ENCODE results near the gene LSS. TPM values are rescaled to one million over a fixed set of nuclear protein-coding genes. Genes with fewer than 3 reads are reported as not detected.

LSS gene
- total and polyA plus RNA-seq, 10 of the 15 experiments (the other 5 are each of a cell fraction or from before 2014, with no cell fraction given): 2.9 to 82.4 (median 27.5) TPM

GRCh38 chr21:46221664-46222435, 6.7 kb downstream of the LSS start:
- DNase-seq (ENCODE audit: low read depth, low spot score) (no peak), FAIRE-seq (no peak), ATAC-seq (no peak)
- H3K4me2 ChIP-seq (ENCODE audit: control insufficient read depth, insufficient read depth): no peak overlapping the region
- H4K20me1 ChIP-seq (ENCODE audit: control insufficient read depth, insufficient read depth): no peaks in the 10 kb centered on the region
- intact Hi-C loops (cut with micrococcal nuclease; ENCODE audit: unreplicated experiment) (no loop called here), in situ Hi-C loops (cut with MboI) (no loop called here)
- POLR2A ChIA-PET: no interaction called here
- H3K4me3 ChIP-seq: no peak overlapping the region
- WGBS (ENCODE audit: insufficient coverage, insufficient replicate concordance, low lambda C conversion rate, missing lambda C conversion rate): 78% methylated on average over 15 of the region's 16 CpGs
- RAD21 ChIA-PET (ENCODE audit: unreplicated experiment): no interaction called here
- CTCF ChIA-PET: no interaction called here
- no peaks in the 10 kb centered on the region for H3K9me3 ChIP-seq (replicated peaks; ENCODE audit: control insufficient read depth, insufficient read depth, low read length)
- peaks cover 19% of the 10 kb centered on the region for H3K79me2 ChIP-seq (ENCODE audit: control insufficient read depth, insufficient read depth, low read length)
- no peak for TF ChIP-seq JUNB (IDR thresholded peaks at IDR 0.05)
- TF ChIP-seq SIN3A (IDR thresholded peaks at IDR 0.05; ENCODE audit: low read depth, low read length): no peak
- no peak for TF ChIP-seq USF1 (IDR thresholded peaks at IDR 0.05; ENCODE audit: borderline replicate concordance, extremely low read length, insufficient read depth, low read depth, low read length)
- TF ChIP-seq YY1 (IDR thresholded peaks at IDR 0.05; ENCODE audit: low read depth, low read length): no peak
- TF ChIP-seq EGR1 (IDR thresholded peaks at IDR 0.05; ENCODE audit: borderline replicate concordance in 1 of 2, low read depth in 2 of 2, low read length in 2 of 2): no peak
- TF ChIP-seq CEBPZ (IDR thresholded peaks at IDR 0.05; ENCODE audit: low read depth, low read length): no peak
- TF ChIP-seq RBBP5 (conservative IDR thresholded peaks at IDR 0.05): no peak
- TF ChIP-seq IRF5 (IDR thresholded peaks at IDR 0.05; ENCODE audit: borderline replicate concordance): no peak
- no peak for TF ChIP-seq BCL11A (IDR thresholded peaks at IDR 0.05; ENCODE audit: low read depth, low read length)
- TF ChIP-seq NKRF (conservative IDR thresholded peaks at IDR 0.05): no peak
- H2AFZ ChIP-seq (ENCODE audit: control insufficient read depth, low read depth, low read length): no peak overlapping the region
- no peak overlapping the region for H3K27ac ChIP-seq (ENCODE audit: control insufficient read depth, insufficient read depth)
- H3K4me1 ChIP-seq (ENCODE audit: control insufficient read depth, insufficient read depth, low read length): peaks cover 10% of the 10 kb centered on the region
- no TSS peak for BruUV-seq (replicated peaks)
- peaks cover 6 to 8% of the 10 kb centered on the region in 2 experiments; a peak in 3 of 4 replicates for H3K36me3 ChIP-seq (ENCODE audit: control insufficient read depth in 2 of 2, insufficient read depth in 2 of 2, low read length in 1 of 2)
- no peak overlapping the region for H3K9ac ChIP-seq (ENCODE audit: control insufficient read depth, insufficient read depth, low read length)
- no peaks in the 10 kb centered on the region for H3K27me3 ChIP-seq (replicated peaks in 1 of 2; ENCODE audit: control insufficient read depth in 2 of 2, insufficient read depth in 2 of 2, low read length in 1 of 2)
- SMC1A ChIA-PET (ENCODE audit: uncharacterized antibody, unreplicated experiment): no interaction called here

Measured in GM12878 (cell line).